Mesodermal cell (in vitro differentiated cells): ENCODE results near the gene PDCD1.

ENCODE experiments used
- H3K27ac ChIP-seq: 2 replicates; pipeline ENCODE4 v1.7.0; 2013; ENCODE audit warnings: mild to moderate bottlenecking, low read depth, low read length, moderate library complexity; ENCODE audit not compliant: severe bottlenecking
- H3K36me3 ChIP-seq: 2 replicates; pipeline ENCODE4 v1.7.1; 2013; ENCODE audit warnings: mild to moderate bottlenecking, low read length, moderate library complexity; ENCODE audit not compliant: control insufficient read depth, insufficient read depth
- H3K4me1 ChIP-seq: one replicate; pipeline ENCODE4 v1.7.1; 2013; ENCODE audit warnings: mild to moderate bottlenecking, low read length; ENCODE audit not compliant: insufficient read depth, control insufficient read depth, poor library complexity, severe bottlenecking
- H3K4me3 ChIP-seq: 2 replicates; pipeline ENCODE4 v1.7.0; 2013; ENCODE audit warnings: low read length, control low read depth, mild to moderate bottlenecking; ENCODE audit not compliant: insufficient read depth, poor library complexity, severe bottlenecking; ENCODE audit errors: extremely low read depth
- H3K9me3 ChIP-seq: 2 replicates; pipeline ENCODE4 v1.7.1; 2013; ENCODE audit warnings: mild to moderate bottlenecking, low read length, moderate library complexity; ENCODE audit not compliant: control insufficient read depth
- WGBS, 2 experiments: methylation state at CpG; one replicate each; pipeline ENCODE4 v1.1.5; 2013; ENCODE audit warnings: missing lambda C conversion rate in 2 of 2; ENCODE audit not compliant: insufficient coverage in 2 of 2; 5-methylcytosine and 5-hydroxymethylcytosine counted together

Gene PDCD1

GRCh38 chr2:241854342-241855244 is 4.1 kb downstream of the PDCD1 start:
- no peaks in the 10 kb centered on the region for H3K36me3 ChIP-seq
- H3K27ac ChIP-seq = no peak overlapping the region
- peaks cover 11% of the 10 kb centered on the region for H3K4me1 ChIP-seq
- no peaks in the 10 kb centered on the region for H3K9me3 ChIP-seq
- no peak overlapping the region for H3K4me3 ChIP-seq
- WGBS, 2 experiments = 87 to 93% methylated on average over 15 to 17 of the region's 21 CpGs

- Histone ChIP-seq H3K27ac (no peak overlapping the region), H3K9me3 (no peaks in the 10 kb centered on the region), H3K36me3 (no peaks in the 10 kb centered on the region), H3K4me1 (peaks cover 11% of the 10 kb centered on the region), H3K4me3 (no peak overlapping the region)
- 83% methylated on average over 25 to 26 of the region's 27 CpGs for WGBS, 2 experiments
These were observed 4.9 kb downstream of the PDCD1 start for GRCh38 chr2:241853651-241854341.

DNA sequence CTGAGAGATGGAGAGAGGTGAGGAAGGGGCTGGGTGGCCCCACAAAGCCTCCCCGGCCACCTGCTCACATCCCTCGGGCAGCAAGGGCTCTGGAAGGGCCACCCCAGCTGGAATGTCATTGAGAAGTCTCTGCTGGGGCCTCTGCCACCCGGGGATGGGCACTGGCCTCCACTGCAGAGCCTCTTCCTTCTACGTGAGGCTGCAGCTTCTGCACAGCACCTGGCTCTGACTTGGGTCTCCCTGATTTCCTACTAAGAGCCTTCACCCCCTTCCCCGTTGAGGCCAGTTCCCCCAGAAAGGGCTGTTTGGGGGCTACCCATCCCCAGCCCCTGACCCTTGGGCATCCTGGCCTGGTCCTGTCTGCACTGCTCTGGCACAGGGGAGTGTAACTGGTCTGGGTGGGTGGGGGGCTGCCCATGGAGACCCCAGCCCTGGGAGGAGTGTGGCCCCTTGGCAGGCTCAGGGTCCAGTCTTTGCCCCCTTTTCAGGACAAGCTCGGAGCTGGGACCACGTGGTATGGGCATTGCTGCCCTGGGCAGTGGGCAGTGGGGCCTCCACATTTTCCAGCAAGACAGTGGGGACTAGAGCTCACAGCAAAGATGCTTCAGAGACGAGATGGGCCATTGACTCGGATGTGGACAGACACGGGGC is 5.6 kb downstream of the PDCD1 start:
- no peaks in the 10 kb centered on the region for H3K9me3 ChIP-seq
- H3K4me1 ChIP-seq = peaks cover 11% of the 10 kb centered on the region
- 91 to 92% methylated on average over 9 of the region's 10 CpGs for WGBS, 2 experiments
- H3K27ac ChIP-seq = no peak overlapping the region
- H3K36me3 ChIP-seq = no peaks in the 10 kb centered on the region
- H3K4me3 ChIP-seq = no peak overlapping the region

DNA sequence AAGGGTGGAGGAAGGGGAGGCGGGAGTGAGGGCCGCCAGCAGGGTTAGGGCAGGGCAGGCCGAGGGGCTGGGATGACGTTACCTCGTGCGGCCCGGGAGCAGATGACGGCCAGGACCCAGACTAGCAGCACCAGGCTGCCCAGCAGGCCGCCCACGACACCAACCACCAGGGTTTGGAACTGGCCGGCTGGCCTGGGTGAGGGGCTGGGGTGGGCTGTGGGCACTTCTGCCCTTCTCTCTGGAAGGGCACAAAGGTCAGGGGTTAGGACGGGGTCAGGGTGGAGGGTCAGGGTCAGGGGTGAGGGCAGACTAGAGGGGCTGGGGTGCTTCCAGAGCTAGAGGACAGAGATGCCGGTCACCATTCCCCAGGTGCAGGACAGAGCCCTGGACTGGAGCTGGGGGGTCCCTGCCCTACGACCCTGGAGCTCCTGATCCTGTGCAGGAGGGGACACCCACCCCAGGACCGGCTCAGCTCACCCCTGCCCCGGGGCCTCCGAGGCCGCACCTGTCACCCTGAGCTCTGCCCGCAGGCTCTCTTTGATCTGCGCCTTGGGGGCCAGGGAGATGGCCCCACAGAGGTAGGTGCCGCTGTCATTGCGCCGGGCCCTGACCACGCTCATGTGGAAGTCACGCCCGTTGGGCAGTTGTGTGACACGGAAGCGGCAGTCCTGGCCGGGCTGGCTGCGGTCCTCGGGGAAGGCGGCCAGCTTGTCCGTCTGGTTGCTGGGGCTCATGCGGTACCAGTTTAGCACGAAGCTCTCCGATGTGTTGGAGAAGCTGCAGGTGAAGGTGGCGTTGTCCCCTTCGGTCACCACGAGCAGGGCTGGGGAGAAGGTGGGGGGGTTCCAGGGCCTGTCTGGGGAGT is 6.3 kb downstream of the PDCD1 start:
- Histone ChIP-seq H3K9me3 (no peaks in the 10 kb centered on the region), H3K27ac (no peak overlapping the region), H3K4me3 (no peak overlapping the region), H3K36me3 (no peaks in the 10 kb centered on the region), H3K4me1 (peaks cover 11% of the 10 kb centered on the region)
- 94 to 95% methylated on average over 36 to 38 of the region's 39 CpGs for WGBS, 2 experiments

DNA sequence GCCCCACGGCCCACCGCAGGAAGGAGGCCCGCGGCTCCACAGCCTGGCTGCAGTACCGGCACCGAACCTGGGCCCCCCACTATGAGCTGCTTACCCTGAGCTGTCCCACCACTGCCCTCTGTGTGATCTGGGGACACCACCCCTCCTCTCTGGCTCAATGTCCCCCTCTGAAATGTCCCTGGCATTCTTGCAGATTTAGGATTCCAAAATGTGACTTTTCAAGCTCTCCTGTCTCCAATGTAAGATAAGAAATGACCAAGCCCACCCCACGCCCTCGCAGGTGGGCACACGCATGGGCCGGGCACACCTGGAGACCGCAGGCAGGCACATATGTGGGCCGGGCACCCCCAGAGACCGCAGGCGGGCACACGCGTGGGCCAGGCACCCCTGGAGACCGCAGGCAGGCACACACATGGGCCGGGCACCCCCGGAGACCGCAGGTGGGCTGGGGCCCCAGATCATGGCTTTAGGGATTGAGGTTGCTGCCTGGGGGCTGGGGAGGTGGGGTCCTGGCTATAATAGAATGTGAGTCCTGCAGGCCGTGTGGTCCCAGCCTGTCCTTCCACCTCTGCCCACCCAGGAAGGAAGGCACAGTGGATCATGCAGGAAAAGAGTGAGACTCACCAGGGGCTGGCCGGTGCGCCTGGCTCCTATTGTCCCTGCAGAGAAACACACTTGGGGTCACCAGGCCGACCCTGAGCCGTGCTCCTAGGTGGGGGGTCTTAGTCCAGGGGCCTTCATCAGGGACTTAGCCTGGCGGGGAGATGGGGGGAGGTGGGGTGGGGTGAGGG is 7.2 kb downstream of the PDCD1 start:
- no peaks in the 10 kb centered on the region for H3K9me3 ChIP-seq
- 89 to 94% methylated on average over 9 to 19 of the region's 26 CpGs for WGBS, 2 experiments
- H3K4me1 ChIP-seq = peaks cover 11% of the 10 kb centered on the region
- H3K27ac ChIP-seq = no peak overlapping the region
- no peak overlapping the region for H3K4me3 ChIP-seq
- H3K36me3 ChIP-seq = no peaks in the 10 kb centered on the region

DNA sequence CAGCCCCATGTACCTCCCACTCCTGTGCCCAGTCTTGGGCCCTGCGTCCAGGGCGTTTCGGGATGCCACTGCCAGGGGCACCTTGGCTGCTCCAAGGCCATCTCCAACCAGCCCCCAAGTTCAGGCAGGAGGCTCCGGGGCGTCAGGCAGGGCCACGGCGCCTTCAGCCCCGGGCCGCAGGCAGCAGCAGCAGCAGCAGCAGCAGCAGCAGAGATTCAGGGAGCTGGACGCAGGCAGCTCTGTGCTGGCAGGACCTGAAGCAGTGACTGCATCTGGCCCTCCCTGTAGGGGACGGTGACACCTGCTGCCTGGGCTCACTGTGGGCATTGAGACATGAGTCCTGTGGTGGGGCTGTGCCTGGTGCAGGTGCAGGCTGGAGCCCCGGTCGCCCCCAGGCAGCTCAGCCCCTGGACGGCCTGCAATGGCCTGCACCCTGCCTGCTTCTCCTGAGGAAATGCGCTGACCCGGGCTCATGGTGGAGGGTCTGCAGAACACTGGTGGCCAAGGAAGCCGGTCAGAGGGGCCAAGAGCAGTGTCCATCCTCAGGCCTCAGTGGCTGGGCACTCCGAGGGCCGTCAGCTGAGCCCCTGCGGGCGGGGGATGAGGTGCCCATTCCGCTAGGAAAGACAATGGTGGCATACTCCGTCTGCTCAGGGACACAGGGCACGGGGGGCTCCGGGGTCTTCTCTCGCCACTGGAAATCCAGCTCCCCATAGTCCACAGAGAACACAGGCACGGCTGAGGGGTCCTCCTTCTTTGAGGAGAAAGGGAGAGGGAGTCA is 8.0 kb downstream of the PDCD1 start:
- no peak overlapping the region for H3K4me3 ChIP-seq
- WGBS, 2 experiments = 92 to 95% methylated on average over 11 to 23 of the region's 27 CpGs

GRCh38 chr2:241849616-241850543 is 8.8 kb downstream of the PDCD1 start:
- 88 to 93% methylated on average over 3 to 8 of the region's 16 CpGs for WGBS, 2 experiments
- Histone ChIP-seq H3K36me3 (no peaks in the 10 kb centered on the region), H3K4me3 (no peak overlapping the region), H3K4me1 (peaks cover 11% of the 10 kb centered on the region), H3K27ac (no peak overlapping the region), H3K9me3 (no peaks in the 10 kb centered on the region)

More for the DNA sequence above, 8.0 kb downstream of the PDCD1 start:
- no peaks in the 10 kb centered on the region for H3K9me3 ChIP-seq
- no peaks in the 10 kb centered on the region for H3K36me3 ChIP-seq
- peaks cover 11% of the 10 kb centered on the region for H3K4me1 ChIP-seq
- no peak overlapping the region for H3K27ac ChIP-seq

- no peak overlapping the region for H3K4me3 ChIP-seq
- H3K36me3 ChIP-seq = no peaks in the 10 kb centered on the region
- peaks cover 7% of the 10 kb centered on the region for H3K4me1 ChIP-seq
- H3K9me3 ChIP-seq = no peaks in the 10 kb centered on the region
- 91 to 93% methylated on average over 32 to 35 of the region's 39 CpGs for WGBS, 2 experiments
- H3K27ac ChIP-seq = no peak overlapping the region
These were observed 9.7 kb downstream of the PDCD1 start for GRCh38 chr2:241848761-241849615.
